Tibial nerve (tissue), 4 donors: Measurements from ENCODE around the gene ELOA. TPM values are rescaled to one million over a fixed set of nuclear protein-coding genes. Genes with fewer than 3 reads are reported as not detected.

Experiments
- DNase-seq, 2 donors: peaks; one replicate each; pipeline ENCODE4 v3.0.0-alpha.2; 2019; ENCODE audit warnings: low spot score in 2 of 2
- H3K27ac ChIP-seq, 4 donors: fragments of 200-600 bp; sonication (generic) in 3 of 4; one replicate each; pipeline ENCODE4 v1.5.1; 2017 to 2019; ENCODE audit warnings: mild to moderate bottlenecking in 1 of 4
- H3K27me3 ChIP-seq, 2 donors: fragments of 200-600 bp; sonication (generic) in 1 of 2; one replicate each; pipeline versions ENCODE4 v1.5.1 to v1.6.0; 2017 to 2019
- H3K36me3 ChIP-seq, 3 donors: fragments of 200-600 bp; sonication (generic); one replicate each; pipeline ENCODE4 v1.5.1; 2018 to 2019
- H3K4me1 ChIP-seq, 4 donors: fragments of 200-600 bp; sonication (generic) in 3 of 4; one replicate each; pipeline ENCODE4 v1.5.1; 2017 to 2019
- H3K4me3 ChIP-seq, 4 donors: fragments of 200-600 bp; sonication (generic) in 3 of 4; one replicate each; pipeline ENCODE4 v1.5.1; 2017 to 2019; ENCODE audit warnings: mild to moderate bottlenecking in 1 of 4, moderate library complexity in 1 of 4
- H3K9me3 ChIP-seq, 4 donors: fragments of 200-600 bp; sonication (generic) in 3 of 4; one replicate each; pipeline ENCODE4 v1.5.1; 2017 to 2019
- EP300 ChIP-seq, 2 donors: sonication (generic); formaldehyde crosslinking; IDR thresholded peaks; one replicate each; pipeline ENCODE4 v1.6.1; 2017; ENCODE audit warnings: antibody characterized with exemption in 2 of 2, mild to moderate bottlenecking in 1 of 2
- POLR2A ChIP-seq, 2 donors: fragments of 450-650 bp; IDR thresholded peaks; one replicate each; pipeline ENCODE4 v1.6.1; 2017; ENCODE audit warnings: antibody characterized with exemption in 2 of 2, mild to moderate bottlenecking in 2 of 2, moderate library complexity in 2 of 2
- WGBS, 2 donors: methylation state at CpG; one replicate each; pipeline ENCODE4 v1.1.5; 2018; 5-methylcytosine and 5-hydroxymethylcytosine counted together
- total RNA-seq, 4 donors: library from RNA; depleted of rRNA; stranded (reverse); fragments of >200 nt; gene quantifications; one replicate each; pipeline ENCODE4 v1.1.0, GENCODE V29; 2016
- TF ChIP-seq, protein P1 (sequence below), 5 experiments: fragments of 200-600 bp in 3 of 5; fragments of 450-650 bp in 2 of 5; sonication (generic) in 3 of 5; IDR thresholded peaks; one replicate each; pipeline ENCODE4 v1.5.1; 2016 to 2019; ENCODE audit warnings: antibody characterized with exemption in 5 of 5, mild to moderate bottlenecking in 3 of 5, moderate library complexity in 2 of 5

Gene ELOA
- total RNA-seq, 4 donors from 2014 or later: 21.4 to 32.7 (median 23.7) TPM

DNA sequence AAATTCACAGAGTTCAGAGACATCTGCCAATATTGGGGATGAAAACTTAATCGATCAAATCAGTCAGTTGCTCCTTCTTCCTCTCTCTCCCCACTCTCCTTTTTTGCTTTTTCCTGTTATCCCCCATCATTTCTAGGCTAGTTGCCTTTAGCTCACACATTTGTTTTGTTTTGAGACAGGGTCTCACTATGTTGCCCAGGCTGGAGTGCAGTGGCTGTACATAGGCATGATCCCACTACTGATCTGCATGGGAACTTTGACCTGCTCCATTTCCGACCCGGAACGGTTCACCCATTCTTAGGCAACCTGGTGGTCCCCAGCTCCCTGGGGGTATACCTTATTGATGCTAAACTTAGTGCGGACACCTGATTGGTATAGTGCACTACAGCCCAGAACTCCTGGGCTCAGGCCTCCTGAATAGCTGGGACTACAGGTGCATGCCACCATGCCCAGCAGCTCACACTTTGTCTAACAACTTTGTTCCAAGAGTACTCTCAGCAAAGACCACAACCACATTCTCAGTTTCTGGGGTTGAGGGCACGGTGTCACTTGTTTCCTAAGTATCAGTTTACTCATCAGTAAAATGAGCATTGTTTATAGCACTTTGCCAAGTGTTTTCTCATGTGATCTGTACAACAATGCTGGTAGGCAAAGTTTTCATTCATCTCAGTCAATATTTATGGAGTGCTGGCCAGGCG lies 6.7 kb upstream of the ELOA start:
- TF ChIP-seq, protein P1, sequence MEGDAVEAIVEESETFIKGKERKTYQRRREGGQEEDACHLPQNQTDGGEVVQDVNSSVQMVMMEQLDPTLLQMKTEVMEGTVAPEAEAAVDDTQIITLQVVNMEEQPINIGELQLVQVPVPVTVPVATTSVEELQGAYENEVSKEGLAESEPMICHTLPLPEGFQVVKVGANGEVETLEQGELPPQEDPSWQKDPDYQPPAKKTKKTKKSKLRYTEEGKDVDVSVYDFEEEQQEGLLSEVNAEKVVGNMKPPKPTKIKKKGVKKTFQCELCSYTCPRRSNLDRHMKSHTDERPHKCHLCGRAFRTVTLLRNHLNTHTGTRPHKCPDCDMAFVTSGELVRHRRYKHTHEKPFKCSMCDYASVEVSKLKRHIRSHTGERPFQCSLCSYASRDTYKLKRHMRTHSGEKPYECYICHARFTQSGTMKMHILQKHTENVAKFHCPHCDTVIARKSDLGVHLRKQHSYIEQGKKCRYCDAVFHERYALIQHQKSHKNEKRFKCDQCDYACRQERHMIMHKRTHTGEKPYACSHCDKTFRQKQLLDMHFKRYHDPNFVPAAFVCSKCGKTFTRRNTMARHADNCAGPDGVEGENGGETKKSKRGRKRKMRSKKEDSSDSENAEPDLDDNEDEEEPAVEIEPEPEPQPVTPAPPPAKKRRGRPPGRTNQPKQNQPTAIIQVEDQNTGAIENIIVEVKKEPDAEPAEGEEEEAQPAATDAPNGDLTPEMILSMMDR (IDR thresholded peaks at IDR 0.05): no peak
- no peak for TF ChIP-seq EP300 (IDR thresholded peaks at IDR 0.05)
- TF ChIP-seq POLR2A (IDR thresholded peaks at IDR 0.05): no peak
- Histone ChIP-seq H3K27ac (no peak overlapping the region), H3K36me3 (no peaks in the 10 kb centered on the region), H3K4me1 (no peaks in the 10 kb centered on the region), H3K4me3 (no peak overlapping the region), H3K27me3 (no peaks in the 10 kb centered on the region), H3K9me3 (no peaks in the 10 kb centered on the region)
- no peak for DNase-seq
- WGBS, 2 donors: 92 to 96% methylated on average over 7 of the region's 7 CpGs

DNA sequence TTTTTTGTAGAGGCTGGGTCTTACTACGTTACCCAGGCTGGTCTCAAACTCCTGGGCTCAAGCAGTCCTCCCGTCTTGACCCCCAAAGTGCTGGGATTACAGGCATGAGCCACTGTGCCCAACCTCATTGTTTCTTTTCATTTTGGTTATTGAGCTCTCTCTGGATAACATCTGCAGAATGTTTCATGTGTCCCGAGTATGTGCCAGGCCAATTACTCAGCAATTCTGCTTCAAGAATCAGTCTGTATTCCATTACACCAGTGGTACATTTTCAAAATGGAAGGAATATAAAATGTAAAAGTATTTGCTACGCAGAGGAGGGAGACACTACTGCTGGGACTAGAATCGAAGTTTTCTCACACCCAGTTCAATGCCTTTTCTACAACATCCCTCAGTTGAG lies 1.7 kb upstream of the ELOA start:
- DNase-seq: no peak
- TF ChIP-seq POLR2A (IDR thresholded peaks at IDR 0.05) (no peak), EP300 (IDR thresholded peaks at IDR 0.05) (no peak)
- TF ChIP-seq, protein P1 (IDR thresholded peaks at IDR 0.05): no peak
- 77 to 84% methylated on average over 5 of the region's 5 CpGs for WGBS, 2 donors
- Histone ChIP-seq H3K27ac (no peak overlapping the region), H3K27me3 (no peaks in the 10 kb centered on the region), H3K4me3 (no peak overlapping the region), H3K9me3 (no peaks in the 10 kb centered on the region), H3K36me3 (no peaks in the 10 kb centered on the region), H3K4me1 (peaks cover 0 to 32% (median 9%) of the 10 kb centered on the region in 4 donors)

- Histone ChIP-seq H3K27me3 (no peaks in the 10 kb centered on the region), H3K36me3 (no peaks in the 10 kb centered on the region), H3K9me3 (no peaks in the 10 kb centered on the region), H3K4me3 (peak overlapping the region; percentile 53 to 100 (median 74)), H3K4me1 (peaks cover 0 to 44% (median 9%) of the 10 kb centered on the region in 4 donors), H3K27ac (peak overlapping the region; percentile 18 to 97 (median 86))
- DNase-seq: no peak
- TF ChIP-seq, protein P1 (IDR thresholded peaks at IDR 0.05): no peak
- TF ChIP-seq EP300 (IDR thresholded peaks at IDR 0.05): no peak
- no peak for TF ChIP-seq POLR2A (IDR thresholded peaks at IDR 0.05)
- 10 to 16% methylated on average over 16 to 28 of the region's 28 CpGs for WGBS, 2 donors
These were observed 493 bp upstream of the ELOA start for GRCh38 chr1:23742670-23743286.

DNA sequence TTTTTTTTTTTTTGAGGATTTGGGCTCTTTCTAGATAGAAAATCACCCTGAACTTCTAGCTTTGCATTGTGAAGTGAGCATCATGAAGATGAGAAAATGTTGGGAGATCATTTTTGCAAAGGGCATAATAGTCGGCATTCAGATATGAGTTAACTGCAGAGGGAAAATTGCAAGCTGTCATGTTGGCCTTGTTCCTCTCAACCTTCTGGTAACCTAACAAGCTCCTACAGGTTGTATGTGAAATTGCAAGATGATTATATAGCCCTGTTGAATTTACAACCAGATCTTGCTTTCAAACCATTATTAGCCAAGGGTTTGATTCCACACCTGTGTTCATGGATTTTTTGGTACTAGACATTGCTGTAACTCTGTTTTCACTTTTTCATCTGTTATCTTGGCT lies 2.2 kb downstream of the ELOA start:
- Histone ChIP-seq H3K4me3 (no peak overlapping the region), H3K36me3 (peaks cover 0 to 10% (median 0%) of the 10 kb centered on the region in 3 donors), H3K4me1 (peaks cover 0 to 58% (median 12%) of the 10 kb centered on the region in 4 donors), H3K27ac (no peak overlapping the region), H3K27me3 (no peaks in the 10 kb centered on the region), H3K9me3 (no peaks in the 10 kb centered on the region)
- no peak for DNase-seq
- TF ChIP-seq POLR2A (IDR thresholded peaks at IDR 0.05) (no peak), EP300 (IDR thresholded peaks at IDR 0.05) (no peak)
- TF ChIP-seq, protein P1 (IDR thresholded peaks at IDR 0.05): peak in 1 of 5 experiments; percentile 19
- WGBS, 2 donors: 56 to 65% methylated on average over 1 of the region's 1 CpG

- 78 to 81% methylated on average over 3 of the region's 3 CpGs for WGBS, 2 donors
These were observed 4.7 kb downstream of the ELOA start for GRCh38 chr1:23748016-23748415.

More at GRCh38 chr1:23748016-23748415, 4.7 kb downstream of the ELOA start:
- no peaks in the 10 kb centered on the region for H3K9me3 ChIP-seq
- H3K36me3 ChIP-seq: peaks cover 6 to 35% (median 20%) of the 10 kb centered on the region in 3 donors
- H3K27me3 ChIP-seq: no peaks in the 10 kb centered on the region
- H3K4me1 ChIP-seq: peaks cover 0 to 55% (median 10%) of the 10 kb centered on the region in 4 donors
- H3K4me3 ChIP-seq: no peak overlapping the region
- DNase-seq: no peak
- TF ChIP-seq, protein P1 (IDR thresholded peaks at IDR 0.05): no peak
- TF ChIP-seq EP300 (IDR thresholded peaks at IDR 0.05): no peak
- no peak for TF ChIP-seq POLR2A (IDR thresholded peaks at IDR 0.05)
- no peak overlapping the region for H3K27ac ChIP-seq
